ENCODE measurements around the gene SIX2.

Gene SIX2

GRCh38 chr2:45009303-45009927, at the start of gene SIX2:
Gene SIX2, minus strand, starts transcription at chr2:45009452. Its CDS starts 342 bp downstream, at chr2:45009110.
- H3K9ac ChIP-seq (ENCODE audit: low read length), result no peak within 1 kb of the TSS

DNA sequence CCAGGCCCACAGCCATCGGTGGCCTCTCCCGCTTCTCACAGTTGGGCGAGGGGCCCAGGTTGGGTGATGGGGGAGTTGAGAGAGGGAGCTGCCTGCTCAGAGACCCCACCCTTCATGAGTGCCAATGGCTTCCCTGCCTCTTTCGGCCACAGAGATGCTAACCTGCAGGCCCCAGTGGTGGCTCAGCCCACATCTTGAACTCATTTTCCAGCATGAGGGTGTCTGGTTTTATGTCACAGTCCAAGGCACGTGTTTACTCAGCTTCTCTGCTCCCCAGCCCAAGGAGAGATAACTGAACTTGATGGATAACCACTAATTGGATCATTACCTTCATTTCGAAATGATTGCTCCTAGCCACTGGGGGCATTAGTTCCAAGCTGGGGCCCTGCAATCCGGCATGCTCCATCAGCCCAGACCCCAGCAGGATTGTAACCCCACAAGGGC, 45.9 kb upstream of the SIX2 start:
- no peak overlapping the region for H3K9ac ChIP-seq (ENCODE audit: low read length)
- H3K27ac ChIP-seq (ENCODE audit: low read depth, low read length), result no peak overlapping the region
- H3K36me3 ChIP-seq (ENCODE audit: control insufficient read depth, insufficient read depth, low read length), result no peaks in the 10 kb centered on the region

More at GRCh38 chr2:45009303-45009927, at the start of gene SIX2:
- H3K4me1 ChIP-seq (ENCODE audit: control insufficient read depth, insufficient read depth, low read length), result peaks cover 14% of the 10 kb centered on the region
- peak within 1 kb of the TSS; percentile 61 for H3K4me3 ChIP-seq (ENCODE audit: low read length)
- H3K36me3 ChIP-seq (ENCODE audit: control insufficient read depth, insufficient read depth, low read length), result no peaks in the 10 kb centered on the region
- no peak within 1 kb of the TSS for H3K27ac ChIP-seq (ENCODE audit: low read depth, low read length)
- peaks cover 65% of the 10 kb centered on the region for H3K27me3 ChIP-seq (ENCODE audit: control insufficient read depth, insufficient read depth, low read length)

GRCh38 chr2:45053966-45054365, 44.7 kb upstream of the SIX2 start:
- Histone ChIP-seq H3K9ac (ENCODE audit: low read length) (no peak overlapping the region), H3K27me3 (ENCODE audit: control insufficient read depth, insufficient read depth, low read length) (no peaks in the 10 kb centered on the region), H3K27ac (ENCODE audit: low read depth, low read length) (no peak overlapping the region), H3K36me3 (ENCODE audit: control insufficient read depth, insufficient read depth, low read length) (no peaks in the 10 kb centered on the region), H3K4me1 (ENCODE audit: control insufficient read depth, insufficient read depth, low read length) (no peaks in the 10 kb centered on the region), H3K4me3 (ENCODE audit: low read length) (no peak overlapping the region)

More for the DNA sequence above, 45.9 kb upstream of the SIX2 start:
- no peak overlapping the region for H3K4me3 ChIP-seq (ENCODE audit: low read length)
- no peaks in the 10 kb centered on the region for H3K27me3 ChIP-seq (ENCODE audit: control insufficient read depth, insufficient read depth, low read length)
- H3K4me1 ChIP-seq (ENCODE audit: control insufficient read depth, insufficient read depth, low read length), result no peaks in the 10 kb centered on the region

DNA sequence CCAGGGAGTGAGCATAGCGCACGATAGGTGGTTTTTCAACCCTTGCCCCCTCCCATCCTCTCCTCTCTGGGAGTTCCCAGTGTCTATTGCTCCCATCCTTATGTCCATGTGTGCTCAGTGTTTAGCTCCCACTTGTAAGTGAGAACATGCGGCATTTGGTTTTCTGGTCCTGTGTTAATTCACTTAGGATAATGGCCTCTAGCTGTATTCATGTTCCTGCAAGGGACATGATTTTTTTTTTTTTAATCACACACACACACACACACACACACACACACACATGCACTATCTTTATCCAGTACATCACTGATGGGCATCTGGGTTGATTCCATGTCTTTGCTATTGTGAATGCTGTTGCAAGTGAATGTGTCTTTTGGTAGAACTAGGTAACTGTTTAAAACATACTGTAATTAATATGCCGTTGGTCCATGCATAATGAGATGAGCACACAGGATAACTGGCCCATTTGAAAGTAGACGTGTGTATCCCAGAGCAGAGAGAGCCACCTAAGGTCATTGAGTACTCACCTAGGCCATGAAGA, 43.2 kb upstream of the SIX2 start:
- no peak overlapping the region for H3K4me3 ChIP-seq (ENCODE audit: low read length)
- no peak overlapping the region for H3K27ac ChIP-seq (ENCODE audit: low read depth, low read length)
- H3K36me3 ChIP-seq (ENCODE audit: control insufficient read depth, insufficient read depth, low read length), result no peaks in the 10 kb centered on the region
- no peaks in the 10 kb centered on the region for H3K27me3 ChIP-seq (ENCODE audit: control insufficient read depth, insufficient read depth, low read length)
- no peaks in the 10 kb centered on the region for H3K4me1 ChIP-seq (ENCODE audit: control insufficient read depth, insufficient read depth, low read length)
- no peak overlapping the region for H3K9ac ChIP-seq (ENCODE audit: low read length)

GRCh38 chr2:45049569-45050336, 40.5 kb upstream of the SIX2 start:
- Histone ChIP-seq H3K36me3 (ENCODE audit: control insufficient read depth, insufficient read depth, low read length) (no peaks in the 10 kb centered on the region), H3K4me3 (ENCODE audit: low read length) (no peak overlapping the region), H3K27me3 (ENCODE audit: control insufficient read depth, insufficient read depth, low read length) (no peaks in the 10 kb centered on the region), H3K9ac (ENCODE audit: low read length) (no peak overlapping the region), H3K4me1 (ENCODE audit: control insufficient read depth, insufficient read depth, low read length) (no peaks in the 10 kb centered on the region), H3K27ac (ENCODE audit: low read depth, low read length) (no peak overlapping the region)

DNA sequence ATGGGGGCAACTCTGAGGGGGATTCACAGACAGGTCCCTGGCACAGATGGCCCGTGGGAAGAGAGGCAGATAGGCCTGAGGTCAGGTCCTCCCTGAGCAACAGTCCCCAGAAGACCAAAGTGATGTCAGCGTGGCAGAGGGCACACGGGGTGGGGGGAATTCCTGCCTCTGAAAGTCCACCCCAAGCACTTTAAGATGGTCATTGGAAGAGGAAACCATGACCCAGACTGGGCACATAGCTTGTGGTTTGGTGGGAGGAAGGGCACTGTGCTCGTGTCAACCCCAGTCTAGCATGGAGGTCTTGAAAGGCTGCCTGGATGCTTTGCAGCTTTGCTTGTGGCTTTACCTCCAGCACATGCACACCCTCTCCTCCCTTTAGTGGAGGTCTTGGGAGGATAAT, 38.0 kb upstream of the SIX2 start:
- H3K4me3 ChIP-seq (ENCODE audit: low read length), result no peak overlapping the region
- H3K4me1 ChIP-seq (ENCODE audit: control insufficient read depth, insufficient read depth, low read length), result no peaks in the 10 kb centered on the region
- no peak overlapping the region for H3K9ac ChIP-seq (ENCODE audit: low read length)
- no peaks in the 10 kb centered on the region for H3K36me3 ChIP-seq (ENCODE audit: control insufficient read depth, insufficient read depth, low read length)
- no peaks in the 10 kb centered on the region for H3K27me3 ChIP-seq (ENCODE audit: control insufficient read depth, insufficient read depth, low read length)
- no peak overlapping the region for H3K27ac ChIP-seq (ENCODE audit: low read depth, low read length)

- no peak overlapping the region for H3K4me3 ChIP-seq (ENCODE audit: low read length)
- no peaks in the 10 kb centered on the region for H3K4me1 ChIP-seq (ENCODE audit: control insufficient read depth, insufficient read depth, low read length)
- no peaks in the 10 kb centered on the region for H3K27me3 ChIP-seq (ENCODE audit: control insufficient read depth, insufficient read depth, low read length)
- no peak overlapping the region for H3K9ac ChIP-seq (ENCODE audit: low read length)
- H3K36me3 ChIP-seq (ENCODE audit: control insufficient read depth, insufficient read depth, low read length), result no peaks in the 10 kb centered on the region
- no peak overlapping the region for H3K27ac ChIP-seq (ENCODE audit: low read depth, low read length)
These were observed 37.5 kb upstream of the SIX2 start for GRCh38 chr2:45046786-45047185.

GRCh38 chr2:45045706-45046105, 36.5 kb upstream of the SIX2 start:
- no peaks in the 10 kb centered on the region for H3K27me3 ChIP-seq (ENCODE audit: control insufficient read depth, insufficient read depth, low read length)
- no peak overlapping the region for H3K4me3 ChIP-seq (ENCODE audit: low read length)
- no peaks in the 10 kb centered on the region for H3K4me1 ChIP-seq (ENCODE audit: control insufficient read depth, insufficient read depth, low read length)
- no peak overlapping the region for H3K27ac ChIP-seq (ENCODE audit: low read depth, low read length)
- H3K9ac ChIP-seq (ENCODE audit: low read length), result no peak overlapping the region
- no peaks in the 10 kb centered on the region for H3K36me3 ChIP-seq (ENCODE audit: control insufficient read depth, insufficient read depth, low read length)

- H3K27me3 ChIP-seq (ENCODE audit: control insufficient read depth, insufficient read depth, low read length), result no peaks in the 10 kb centered on the region
- H3K4me1 ChIP-seq (ENCODE audit: control insufficient read depth, insufficient read depth, low read length), result no peaks in the 10 kb centered on the region
- no peak overlapping the region for H3K27ac ChIP-seq (ENCODE audit: low read depth, low read length)
- H3K36me3 ChIP-seq (ENCODE audit: control insufficient read depth, insufficient read depth, low read length), result no peaks in the 10 kb centered on the region
- H3K4me3 ChIP-seq (ENCODE audit: low read length), result no peak overlapping the region
- no peak overlapping the region for H3K9ac ChIP-seq (ENCODE audit: low read length)
These were observed 35.7 kb upstream of the SIX2 start for GRCh38 chr2:45044916-45045315.

- no peaks in the 10 kb centered on the region for H3K27me3 ChIP-seq (ENCODE audit: control insufficient read depth, insufficient read depth, low read length)
- no peak overlapping the region for H3K9ac ChIP-seq (ENCODE audit: low read length)
- H3K36me3 ChIP-seq (ENCODE audit: control insufficient read depth, insufficient read depth, low read length), result no peaks in the 10 kb centered on the region
- H3K27ac ChIP-seq (ENCODE audit: low read depth, low read length), result no peak overlapping the region
- no peaks in the 10 kb centered on the region for H3K4me1 ChIP-seq (ENCODE audit: control insufficient read depth, insufficient read depth, low read length)
- H3K4me3 ChIP-seq (ENCODE audit: low read length), result no peak overlapping the region
These were observed 33.9 kb upstream of the SIX2 start for GRCh38 chr2:45043174-45043573.

GRCh38 chr2:45042401-45042800, 33.1 kb upstream of the SIX2 start:
- H3K4me3 ChIP-seq (ENCODE audit: low read length), result no peak overlapping the region
- no peak overlapping the region for H3K9ac ChIP-seq (ENCODE audit: low read length)
- H3K27me3 ChIP-seq (ENCODE audit: control insufficient read depth, insufficient read depth, low read length), result no peaks in the 10 kb centered on the region
- no peaks in the 10 kb centered on the region for H3K36me3 ChIP-seq (ENCODE audit: control insufficient read depth, insufficient read depth, low read length)
- no peaks in the 10 kb centered on the region for H3K4me1 ChIP-seq (ENCODE audit: control insufficient read depth, insufficient read depth, low read length)
- H3K27ac ChIP-seq (ENCODE audit: low read depth, low read length), result no peak overlapping the region

DNA sequence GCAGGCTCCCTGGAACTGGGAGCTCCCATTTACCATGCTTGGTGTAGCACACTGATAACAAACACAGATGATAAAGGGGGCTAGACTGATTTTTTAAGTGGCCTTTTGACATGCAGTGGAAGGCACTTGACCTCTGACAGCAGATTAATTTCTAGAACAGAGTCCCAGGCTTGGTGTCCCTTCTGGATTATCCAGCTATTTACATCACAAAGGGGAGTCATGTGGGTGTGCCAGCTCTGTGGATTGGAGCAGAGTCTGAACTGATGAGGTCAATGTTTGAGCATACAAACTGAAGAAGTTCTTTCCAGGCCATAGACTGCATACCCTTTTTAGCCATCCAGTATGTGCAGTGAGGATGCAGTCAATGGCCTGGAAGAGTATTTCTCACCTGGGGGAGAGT, 31.5 kb upstream of the SIX2 start:
- no peak overlapping the region for H3K27ac ChIP-seq (ENCODE audit: low read depth, low read length)
- no peaks in the 10 kb centered on the region for H3K4me1 ChIP-seq (ENCODE audit: control insufficient read depth, insufficient read depth, low read length)
- H3K27me3 ChIP-seq (ENCODE audit: control insufficient read depth, insufficient read depth, low read length), result no peaks in the 10 kb centered on the region
- H3K36me3 ChIP-seq (ENCODE audit: control insufficient read depth, insufficient read depth, low read length), result no peaks in the 10 kb centered on the region
- H3K4me3 ChIP-seq (ENCODE audit: low read length), result no peak overlapping the region
- H3K9ac ChIP-seq (ENCODE audit: low read length), result no peak overlapping the region
